ENCODE measurements around the gene LMO7.
A peak's percentile ranks its signal among the peaks of the same experiment; 100 is the strongest.

- peak; percentile 65 for TF ChIP-seq CTCF (IDR thresholded peaks at IDR 0.05; ENCODE audit: poor library complexity)
- no peak for TF ChIP-seq EZH2 (IDR thresholded peaks at IDR 0.05; ENCODE audit: borderline replicate concordance)
Measured at GRCh38 chr13:75687150-75687763, 51.1 kb downstream of the LMO7 start.
